Muscle of leg (tissue), 11 donors: ENCODE data around the gene ITFG1. TPM values are rescaled to one million over a fixed set of nuclear protein-coding genes. Genes with fewer than 3 reads are reported as not detected.
"Not testable (repeated sequence)": the region's sequence is repeated elsewhere in the genome, so short reads cannot be mapped to it uniquely, and the experiment has no call there.

Experiments
- DNase-seq: peaks from one replicate; pipeline ENCODE4 v3.0.0; 2013
- H3K27ac ChIP-seq: one replicate; pipeline ENCODE4 v1.5.1; 2013; ENCODE audit warnings: mild to moderate bottlenecking, low read length, control low read depth
- H3K27me3 ChIP-seq: one replicate; pipeline ENCODE4 v1.6.1; 2013; ENCODE audit warnings: low read length; ENCODE audit not compliant: control insufficient read depth, insufficient read depth
- H3K36me3 ChIP-seq: one replicate; pipeline ENCODE4 v1.6.1; 2013; ENCODE audit warnings: low read length; ENCODE audit not compliant: control insufficient read depth, insufficient read depth
- H3K4me1 ChIP-seq: one replicate; pipeline ENCODE4 v1.6.1; 2013; ENCODE audit warnings: low read length; ENCODE audit not compliant: control insufficient read depth, insufficient read depth
- H3K4me3 ChIP-seq: one replicate; pipeline ENCODE4 v1.5.1; 2013; ENCODE audit warnings: low read length, control low read depth
- H3K9me3 ChIP-seq: replicated peaks from 2 replicates; pipeline ENCODE4 v1.6.1; 2013; ENCODE audit warnings: low read depth, low read length; ENCODE audit not compliant: control insufficient read depth
- WGBS: methylation state at CpG from one replicate; pipeline ENCODE4 v1.1.5; 2013; ENCODE audit warnings: missing lambda C conversion rate; ENCODE audit not compliant: insufficient coverage; 5-methylcytosine and 5-hydroxymethylcytosine counted together
- polyA plus RNA-seq, 8 donors: library from polyadenylated mRNA; unstranded; fragments of 120-200 nt; gene quantifications; one replicate each; pipeline versions ENCODE4 v1.2.1 to v1.2.3, GENCODE V29; 2013; ENCODE audit warnings: inconsistent platforms in 1 of 8, low replicate concordance in 1 of 8; ENCODE audit not compliant: insufficient read length in 8 of 8, insufficient read depth in 1 of 8
- total RNA-seq: library from RNA; stranded (reverse); fragments of 120-200 nt; gene quantifications from one replicate; pipeline ENCODE4 v1.2.4, GENCODE V29; 2013

Gene ITFG1
- total and polyA plus RNA-seq, 9 donors = 65.3 to 99.1 (median 81.1) TPM

GRCh38 chr16:47463771-47464624 is 3.1 kb upstream of the ITFG1 start:
- 100% methylated on average over 1 of the region's 11 CpGs for WGBS
- no peaks in the 10 kb centered on the region for H3K9me3 ChIP-seq
- H3K36me3 ChIP-seq = peaks cover 10% of the 10 kb centered on the region
- peaks cover 13% of the 10 kb centered on the region for H3K4me1 ChIP-seq
- no peaks in the 10 kb centered on the region for H3K27me3 ChIP-seq
- H3K4me3 ChIP-seq = no peak overlapping the region
- no peak for DNase-seq
- H3K27ac ChIP-seq = no peak overlapping the region

DNA sequence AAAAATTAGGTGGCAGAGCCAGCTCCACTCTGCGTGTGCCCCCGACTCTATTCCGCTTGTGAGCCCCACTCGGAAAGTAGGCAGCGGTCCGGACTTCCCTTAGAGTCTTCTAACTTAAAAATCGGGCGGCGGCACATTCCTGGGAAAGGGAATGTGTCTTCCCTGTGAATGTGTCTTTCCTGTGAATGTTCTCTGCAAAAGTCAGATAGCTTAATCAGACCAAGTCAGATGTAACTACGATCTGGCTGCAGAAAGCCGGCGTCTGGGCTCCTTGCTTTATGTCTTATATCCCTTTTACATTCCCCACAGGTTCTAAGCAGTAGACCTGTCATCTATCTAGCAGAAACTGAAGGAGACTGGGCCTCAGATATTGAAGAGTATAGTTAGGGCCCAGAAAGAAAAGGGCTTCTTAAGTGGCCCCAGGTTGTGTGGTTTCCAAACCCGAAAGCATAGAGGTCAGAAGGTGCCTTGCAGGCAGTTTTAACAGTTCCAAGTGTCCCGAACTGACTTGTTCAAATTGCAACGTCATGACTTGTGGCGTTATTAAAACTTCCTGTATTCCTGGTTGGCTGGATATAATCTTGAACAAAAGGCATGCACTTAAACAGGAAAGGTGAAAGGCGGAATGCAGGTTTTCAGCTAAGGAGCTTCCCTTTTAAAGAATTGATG is 869 bp upstream of the ITFG1 start:
- peak overlapping the region; percentile 98 for H3K27ac ChIP-seq
- peaks cover 14% of the 10 kb centered on the region for H3K36me3 ChIP-seq
- no peaks in the 10 kb centered on the region for H3K27me3 ChIP-seq
- WGBS = 3% methylated on average over 5 of the region's 17 CpGs
- H3K4me3 ChIP-seq = peak overlapping the region; percentile 96
- DNase-seq = peak; percentile 64
- no peaks in the 10 kb centered on the region for H3K9me3 ChIP-seq
- peaks cover 13% of the 10 kb centered on the region for H3K4me1 ChIP-seq

- Histone ChIP-seq H3K4me1 (peaks cover 13% of the 10 kb centered on the region), H3K36me3 (peaks cover 16% of the 10 kb centered on the region), H3K9me3 (no peaks in the 10 kb centered on the region), H3K27me3 (no peaks in the 10 kb centered on the region), H3K27ac (peak overlapping the region; percentile 98), H3K4me3 (peak overlapping the region; percentile 96)
- 7% methylated on average over 4 of the region's 4 CpGs for WGBS
- peak; percentile 5 for DNase-seq
These were observed 528 bp downstream of the ITFG1 start for GRCh38 chr16:47460359-47460710.

DNA sequence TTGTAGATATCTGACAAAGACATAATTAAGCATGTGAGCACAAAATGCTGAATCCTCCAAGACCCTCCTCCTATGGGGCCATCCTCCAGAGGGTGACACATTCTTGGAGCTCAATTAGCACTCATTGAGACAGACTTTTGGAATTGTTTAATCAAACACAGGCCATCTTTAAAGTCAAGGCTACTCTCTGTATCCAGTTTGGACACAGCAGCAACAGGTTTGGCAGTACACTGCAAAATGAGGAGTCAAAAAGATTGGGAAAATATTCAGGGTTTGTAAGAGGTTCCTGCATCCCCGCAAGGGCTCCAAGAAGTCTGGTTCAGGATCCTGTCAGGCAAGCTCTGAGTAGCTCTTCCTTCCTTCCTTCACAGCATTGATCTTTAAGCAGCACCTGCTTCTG is 1.3 kb downstream of the ITFG1 start:
- no peak for DNase-seq
- Histone ChIP-seq H3K27ac (no peak overlapping the region), H3K36me3 (peaks cover 17% of the 10 kb centered on the region), H3K4me1 (peaks cover 13% of the 10 kb centered on the region), H3K9me3 (no peaks in the 10 kb centered on the region), H3K27me3 (no peaks in the 10 kb centered on the region), H3K4me3 (peak overlapping the region; percentile 96)
- WGBS = 100% methylated on average over 1 of the region's 1 CpG

GRCh38 chr16:47458331-47458730 is 2.5 kb downstream of the ITFG1 start:
- Histone ChIP-seq H3K27ac (no peak overlapping the region), H3K36me3 (peaks cover 12% of the 10 kb centered on the region), H3K27me3 (no peaks in the 10 kb centered on the region), H3K4me1 (peaks cover 10% of the 10 kb centered on the region), H3K4me3 (no peak overlapping the region), H3K9me3 (no peaks in the 10 kb centered on the region)
- 100% methylated on average over 1 of the region's 2 CpGs for WGBS
- no peak for DNase-seq

DNA sequence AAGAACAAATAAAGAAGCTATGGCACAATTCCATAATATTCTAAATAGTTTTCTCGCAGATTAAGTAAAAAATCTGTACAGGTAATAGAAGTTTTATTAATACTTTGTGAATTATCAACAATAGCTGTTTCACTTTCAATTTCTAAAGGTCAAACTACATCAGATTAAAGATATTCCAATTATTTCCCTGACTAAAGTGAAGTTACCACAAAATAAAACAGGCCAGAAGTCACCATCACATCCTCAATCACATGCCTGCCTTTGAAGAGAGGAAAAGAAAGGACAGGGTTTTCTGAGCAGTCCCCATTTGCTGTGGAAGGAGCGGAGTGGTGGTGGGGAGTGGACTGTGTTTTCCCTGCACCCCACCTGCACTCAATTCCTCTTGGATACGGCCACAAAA is 11.1 kb downstream of the ITFG1 start:
- H3K4me3 ChIP-seq = no peak overlapping the region
- H3K36me3 ChIP-seq = peaks cover 16% of the 10 kb centered on the region
- H3K27me3 ChIP-seq = no peaks in the 10 kb centered on the region
- H3K27ac ChIP-seq = no peak overlapping the region
- WGBS = no CpG with 5 or more reads among the region's 3 CpGs
- no peaks in the 10 kb centered on the region for H3K9me3 ChIP-seq
- no peak for DNase-seq
- H3K4me1 ChIP-seq = no peaks in the 10 kb centered on the region

GRCh38 chr16:47448830-47449575 is 11.9 kb downstream of the ITFG1 start:
- Histone ChIP-seq H3K9me3 (no peaks in the 10 kb centered on the region), H3K27me3 (no peaks in the 10 kb centered on the region), H3K4me3 (no peak overlapping the region), H3K27ac (no peak overlapping the region), H3K4me1 (no peaks in the 10 kb centered on the region), H3K36me3 (peaks cover 16% of the 10 kb centered on the region)
- no CpG with 5 or more reads among the region's 3 CpGs for WGBS
- DNase-seq = no peak

DNA sequence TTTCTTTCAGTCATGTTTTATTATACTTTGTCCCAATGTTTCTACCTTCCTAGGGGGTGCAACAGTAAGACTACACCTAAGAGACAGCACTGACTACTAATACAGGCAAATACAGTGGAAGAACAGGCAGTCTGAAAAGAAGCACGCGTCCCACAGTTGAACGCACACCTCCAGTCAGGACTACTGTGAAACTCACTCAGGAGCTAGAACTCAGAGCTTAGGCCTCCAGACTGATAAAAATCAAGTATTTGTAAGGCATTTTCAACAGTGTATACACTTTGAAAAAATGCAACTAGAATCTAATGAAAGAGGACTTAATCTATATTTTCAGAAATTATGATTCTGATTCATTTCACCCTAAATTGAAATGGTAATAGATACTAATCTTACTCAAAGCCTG is 14.4 kb downstream of the ITFG1 start:
- WGBS = no CpG with 5 or more reads among the region's 3 CpGs
- Histone ChIP-seq H3K4me1 (no peaks in the 10 kb centered on the region), H3K9me3 (no peaks in the 10 kb centered on the region), H3K27me3 (no peaks in the 10 kb centered on the region), H3K27ac (no peak overlapping the region), H3K36me3 (peaks cover 9% of the 10 kb centered on the region), H3K4me3 (no peak overlapping the region)
- no peak for DNase-seq

DNA sequence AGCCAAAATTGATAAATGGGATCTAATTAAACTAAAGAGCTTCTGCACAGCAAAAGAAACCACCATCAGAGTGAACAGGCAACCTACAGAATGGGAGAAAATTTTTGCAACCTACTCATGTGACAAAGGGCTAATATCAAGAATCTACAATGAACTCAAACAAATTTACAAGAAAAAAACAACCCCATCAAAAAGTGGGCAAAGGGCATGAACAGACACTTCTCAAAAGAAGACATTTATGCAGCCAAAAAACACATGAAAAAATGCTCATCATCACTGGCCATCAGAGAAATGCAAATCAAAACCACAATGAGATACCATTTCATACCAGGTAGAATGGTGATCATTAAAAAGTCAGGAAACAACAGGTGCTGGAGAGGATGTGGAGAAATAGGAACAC is 18.0 kb downstream of the ITFG1 start:
- not testable (repeated sequence) for H3K36me3 ChIP-seq, H3K27me3 ChIP-seq, H3K27ac ChIP-seq, H3K4me1 ChIP-seq, H3K9me3 ChIP-seq, DNase-seq, H3K4me3 ChIP-seq

DNA sequence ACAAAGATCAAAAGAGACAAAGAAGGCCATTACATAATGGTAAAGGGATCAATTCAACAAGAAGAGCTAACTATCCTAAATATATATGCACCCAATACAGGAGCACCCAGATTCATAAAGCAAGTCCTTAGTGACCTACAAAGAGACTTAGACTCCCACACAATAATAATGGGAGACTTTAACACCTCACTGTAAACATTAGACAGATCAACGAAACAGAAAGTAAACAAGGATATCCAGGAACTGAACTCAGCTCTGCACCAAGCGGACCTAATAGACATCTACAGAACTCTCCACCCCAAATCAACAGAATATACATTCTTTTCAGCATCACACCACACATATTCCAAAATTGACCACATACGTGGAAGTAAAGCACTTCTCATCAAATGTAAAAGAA is 20.8 kb downstream of the ITFG1 start:
- not testable (repeated sequence) for H3K9me3 ChIP-seq, H3K27me3 ChIP-seq, H3K36me3 ChIP-seq, H3K4me1 ChIP-seq, DNase-seq, H3K4me3 ChIP-seq, H3K27ac ChIP-seq
- WGBS = 100% methylated on average over 1 of the region's 3 CpGs
